ENCODE results near the gene VSIG4. TPM values are rescaled to one million over a fixed set of nuclear protein-coding genes. Genes with fewer than 3 reads are reported as not detected.

Gene VSIG4
- total and polyA plus RNA-seq, 2 donors = 2.1 to 23.3 TPM

GRCh38 chrX:66015152-66015831 is 24.6 kb downstream of the VSIG4 start:
- H3K4me1 ChIP-seq (ENCODE audit: control insufficient read depth in 2 of 2, insufficient read depth in 2 of 2, low read length in 2 of 2) = peaks cover 12 to 46% of the 10 kb centered on the region in 2 donors
- H3K27me3 ChIP-seq (ENCODE audit: control insufficient read depth in 2 of 2, insufficient read depth in 1 of 2, low read length in 1 of 2) = no peaks in the 10 kb centered on the region
- no peaks in the 10 kb centered on the region for H3K36me3 ChIP-seq (ENCODE audit: control insufficient read depth in 2 of 2, insufficient read depth in 2 of 2, low read length in 1 of 2)
- H3K27ac ChIP-seq (ENCODE audit: low read depth in 1 of 2, low read length in 1 of 2) = peak overlapping the region; percentile 54 to 61
- 5% methylated on average over 2 of the region's 2 CpGs for WGBS
- peak in 2 of 9 donors; percentile 37 to 66 for DNase-seq (ENCODE audit: low read depth in 6 of 9, low spot score in 9 of 9)
- H3K4me3 ChIP-seq (ENCODE audit: low read length in 2 of 2) = no peak overlapping the region
- H3K9me3 ChIP-seq (ENCODE audit: control insufficient read depth in 2 of 2, insufficient read depth in 1 of 2, low read length in 1 of 2) = no peaks in the 10 kb centered on the region

- no peak overlapping the region for H3K4me3 ChIP-seq (ENCODE audit: low read length in 2 of 2)
- no peaks in the 10 kb centered on the region for H3K27me3 ChIP-seq (ENCODE audit: control insufficient read depth in 2 of 2, insufficient read depth in 1 of 2, low read length in 1 of 2)
- H3K9me3 ChIP-seq (ENCODE audit: control insufficient read depth in 2 of 2, insufficient read depth in 1 of 2, low read length in 1 of 2) = no peaks in the 10 kb centered on the region
- DNase-seq (ENCODE audit: low read depth in 6 of 9, low spot score in 9 of 9) = no peak
- 47% methylated on average over 1 of the region's 1 CpG for WGBS
- peaks cover 12 to 46% of the 10 kb centered on the region in 2 donors for H3K4me1 ChIP-seq (ENCODE audit: control insufficient read depth in 2 of 2, insufficient read depth in 2 of 2, low read length in 2 of 2)
- no peaks in the 10 kb centered on the region for H3K36me3 ChIP-seq (ENCODE audit: control insufficient read depth in 2 of 2, insufficient read depth in 2 of 2, low read length in 1 of 2)
- no peak overlapping the region for H3K27ac ChIP-seq (ENCODE audit: low read depth in 1 of 2, low read length in 1 of 2)
These were observed 25.3 kb downstream of the VSIG4 start for GRCh38 chrX:66014556-66014955.

GRCh38 chrX:66014084-66014483 is 25.8 kb downstream of the VSIG4 start:
- no peaks in the 10 kb centered on the region for H3K9me3 ChIP-seq (ENCODE audit: control insufficient read depth in 2 of 2, insufficient read depth in 1 of 2, low read length in 1 of 2)
- no peak overlapping the region for H3K4me3 ChIP-seq (ENCODE audit: low read length in 2 of 2)
- no peaks in the 10 kb centered on the region for H3K27me3 ChIP-seq (ENCODE audit: control insufficient read depth in 2 of 2, insufficient read depth in 1 of 2, low read length in 1 of 2)
- 66% methylated on average over 2 of the region's 2 CpGs for WGBS
- H3K27ac ChIP-seq (ENCODE audit: low read depth in 1 of 2, low read length in 1 of 2) = peak overlapping the region in 1 of 2 donors; percentile 58
- no peaks in the 10 kb centered on the region for H3K36me3 ChIP-seq (ENCODE audit: control insufficient read depth in 2 of 2, insufficient read depth in 2 of 2, low read length in 1 of 2)
- peaks cover 12 to 46% of the 10 kb centered on the region in 2 donors for H3K4me1 ChIP-seq (ENCODE audit: control insufficient read depth in 2 of 2, insufficient read depth in 2 of 2, low read length in 2 of 2)
- no peak for DNase-seq (ENCODE audit: low read depth in 6 of 9, low spot score in 9 of 9)

GRCh38 chrX:66013194-66013816 is 26.6 kb downstream of the VSIG4 start:
- DNase-seq (ENCODE audit: low read depth in 6 of 9, low spot score in 9 of 9) = no peak
- no peaks in the 10 kb centered on the region for H3K36me3 ChIP-seq (ENCODE audit: control insufficient read depth in 2 of 2, insufficient read depth in 2 of 2, low read length in 1 of 2)
- 21% methylated on average over 5 of the region's 5 CpGs for WGBS
- peaks cover 12 to 39% of the 10 kb centered on the region in 2 donors for H3K4me1 ChIP-seq (ENCODE audit: control insufficient read depth in 2 of 2, insufficient read depth in 2 of 2, low read length in 2 of 2)
- no peaks in the 10 kb centered on the region for H3K9me3 ChIP-seq (ENCODE audit: control insufficient read depth in 2 of 2, insufficient read depth in 1 of 2, low read length in 1 of 2)
- no peaks in the 10 kb centered on the region for H3K27me3 ChIP-seq (ENCODE audit: control insufficient read depth in 2 of 2, insufficient read depth in 1 of 2, low read length in 1 of 2)
- peak overlapping the region in 1 of 2 donors; percentile 58 for H3K27ac ChIP-seq (ENCODE audit: low read depth in 1 of 2, low read length in 1 of 2)
- no peak overlapping the region for H3K4me3 ChIP-seq (ENCODE audit: low read length in 2 of 2)

- H3K9me3 ChIP-seq (ENCODE audit: control insufficient read depth in 2 of 2, insufficient read depth in 1 of 2, low read length in 1 of 2) = no peaks in the 10 kb centered on the region
- H3K4me3 ChIP-seq (ENCODE audit: low read length in 2 of 2) = no peak overlapping the region
- no peak for DNase-seq (ENCODE audit: low read depth in 6 of 9, low spot score in 9 of 9)
- H3K27ac ChIP-seq (ENCODE audit: low read depth in 1 of 2, low read length in 1 of 2) = peak overlapping the region in 1 of 2 donors; percentile 6
- no peaks in the 10 kb centered on the region for H3K36me3 ChIP-seq (ENCODE audit: control insufficient read depth in 2 of 2, insufficient read depth in 2 of 2, low read length in 1 of 2)
- H3K4me1 ChIP-seq (ENCODE audit: control insufficient read depth in 2 of 2, insufficient read depth in 2 of 2, low read length in 2 of 2) = peaks cover 12 to 34% of the 10 kb centered on the region in 2 donors
- H3K27me3 ChIP-seq (ENCODE audit: control insufficient read depth in 2 of 2, insufficient read depth in 1 of 2, low read length in 1 of 2) = no peaks in the 10 kb centered on the region
- 4% methylated on average over 1 of the region's 1 CpG for WGBS
These were observed 27.8 kb downstream of the VSIG4 start for GRCh38 chrX:66012094-66012534.

- no peaks in the 10 kb centered on the region for H3K9me3 ChIP-seq (ENCODE audit: control insufficient read depth in 2 of 2, insufficient read depth in 1 of 2, low read length in 1 of 2)
- H3K27ac ChIP-seq (ENCODE audit: low read depth in 1 of 2, low read length in 1 of 2) = no peak overlapping the region
- peaks cover 12 to 38% of the 10 kb centered on the region in 2 donors for H3K4me1 ChIP-seq (ENCODE audit: control insufficient read depth in 2 of 2, insufficient read depth in 2 of 2, low read length in 2 of 2)
- H3K27me3 ChIP-seq (ENCODE audit: control insufficient read depth in 2 of 2, insufficient read depth in 1 of 2, low read length in 1 of 2) = no peaks in the 10 kb centered on the region
- H3K36me3 ChIP-seq (ENCODE audit: control insufficient read depth in 2 of 2, insufficient read depth in 2 of 2, low read length in 1 of 2) = no peaks in the 10 kb centered on the region
- H3K4me3 ChIP-seq (ENCODE audit: low read length in 2 of 2) = no peak overlapping the region
- DNase-seq (ENCODE audit: low read depth in 6 of 9, low spot score in 9 of 9) = no peak
- 19% methylated on average over 3 of the region's 3 CpGs for WGBS
These were observed 30.5 kb downstream of the VSIG4 start for GRCh38 chrX:66009231-66009845.

GRCh38 chrX:66008328-66008970 is 31.4 kb downstream of the VSIG4 start:
- Histone ChIP-seq H3K27me3 (ENCODE audit: control insufficient read depth in 2 of 2, insufficient read depth in 1 of 2, low read length in 1 of 2) (no peaks in the 10 kb centered on the region), H3K4me3 (ENCODE audit: low read length in 2 of 2) (no peak overlapping the region), H3K9me3 (ENCODE audit: control insufficient read depth in 2 of 2, insufficient read depth in 1 of 2, low read length in 1 of 2) (no peaks in the 10 kb centered on the region), H3K4me1 (ENCODE audit: control insufficient read depth in 2 of 2, insufficient read depth in 2 of 2, low read length in 2 of 2) (peaks cover 8 to 30% of the 10 kb centered on the region in 2 donors), H3K36me3 (ENCODE audit: control insufficient read depth in 2 of 2, insufficient read depth in 2 of 2, low read length in 1 of 2) (no peaks in the 10 kb centered on the region), H3K27ac (ENCODE audit: low read depth in 1 of 2, low read length in 1 of 2) (no peak overlapping the region)
- no peak for DNase-seq (ENCODE audit: low read depth in 6 of 9, low spot score in 9 of 9)
- WGBS = 72% methylated on average over 3 of the region's 3 CpGs

- Histone ChIP-seq H3K27me3 (ENCODE audit: control insufficient read depth in 2 of 2, insufficient read depth in 1 of 2, low read length in 1 of 2) (no peaks in the 10 kb centered on the region), H3K4me3 (ENCODE audit: low read length in 2 of 2) (no peak overlapping the region), H3K9me3 (ENCODE audit: control insufficient read depth in 2 of 2, insufficient read depth in 1 of 2, low read length in 1 of 2) (no peaks in the 10 kb centered on the region), H3K36me3 (ENCODE audit: control insufficient read depth in 2 of 2, insufficient read depth in 2 of 2, low read length in 1 of 2) (no peaks in the 10 kb centered on the region), H3K27ac (ENCODE audit: low read depth in 1 of 2, low read length in 1 of 2) (no peak overlapping the region), H3K4me1 (ENCODE audit: control insufficient read depth in 2 of 2, insufficient read depth in 2 of 2, low read length in 2 of 2) (peaks cover 6 to 31% of the 10 kb centered on the region in 2 donors)
- no peak for DNase-seq (ENCODE audit: low read depth in 6 of 9, low spot score in 9 of 9)
These were observed 32.0 kb downstream of the VSIG4 start for GRCh38 chrX:66007851-66008250.

Measured in thymus (tissue), 11 donors.